GM12891 (cell line): ENCODE data around the gene OTUD6A.

Experiments
- PAX5 ChIP-seq: IDR thresholded peaks from 2 replicates; pipeline ENCODE4 v1.6.1; 2011; ENCODE audit warnings: low read length, moderate library complexity, mild to moderate bottlenecking; ENCODE audit not compliant: insufficient read depth, severe bottlenecking
- POLR2A ChIP-seq: IDR thresholded peaks from 2 replicates; pipeline ENCODE4 v1.6.1; 2011; ENCODE audit warnings: low read depth, low read length, control low read depth
- POLR2AphosphoS5 ChIP-seq: IDR thresholded peaks from 2 replicates; pipeline ENCODE4 v1.6.1; 2011; ENCODE audit warnings: low read depth, low read length, control low read depth
- POU2F2 ChIP-seq: IDR thresholded peaks from 2 replicates; pipeline ENCODE4 v1.6.1; 2011; ENCODE audit warnings: low read depth, mild to moderate bottlenecking, control low read depth, low read length, moderate library complexity
- SPI1 ChIP-seq: IDR thresholded peaks from 2 replicates; pipeline ENCODE4 v1.6.1; 2011; ENCODE audit warnings: low read depth, low read length, control low read depth
- TAF1 ChIP-seq: IDR thresholded peaks from 2 replicates; pipeline ENCODE4 v1.6.1; 2011; ENCODE audit warnings: low read depth, low read length, control low read depth

GRCh38 chrX:70030301-70030767 is 31.9 kb upstream of the OTUD6A start:
- TF ChIP-seq TAF1 (no peak), POLR2A (no peak), POLR2AphosphoS5 (no peak), POU2F2 (no peak), SPI1 (no peak), PAX5 (no peak)
